ENCODE results near the gene RANBP10. TPM values are rescaled to one million over a fixed set of nuclear protein-coding genes. Genes with fewer than 3 reads are reported as not detected.

RANBP10 gene
- total and polyA plus RNA-seq, 9 of the 15 experiments (the other 6 are each of a cell fraction or from before 2014, with no cell fraction given) = 0.61 to 19.3 (median 5.9) TPM

GRCh38 chr16:67676939-67677338 is 129.4 kb downstream of the RANBP10 start (continued):
- no peak for TF ChIP-seq ZNF318 (IDR thresholded peaks at IDR 0.05; ENCODE audit: borderline replicate concordance in 1 of 2, low read depth in 1 of 2)
- TF ChIP-seq, protein P1, sequence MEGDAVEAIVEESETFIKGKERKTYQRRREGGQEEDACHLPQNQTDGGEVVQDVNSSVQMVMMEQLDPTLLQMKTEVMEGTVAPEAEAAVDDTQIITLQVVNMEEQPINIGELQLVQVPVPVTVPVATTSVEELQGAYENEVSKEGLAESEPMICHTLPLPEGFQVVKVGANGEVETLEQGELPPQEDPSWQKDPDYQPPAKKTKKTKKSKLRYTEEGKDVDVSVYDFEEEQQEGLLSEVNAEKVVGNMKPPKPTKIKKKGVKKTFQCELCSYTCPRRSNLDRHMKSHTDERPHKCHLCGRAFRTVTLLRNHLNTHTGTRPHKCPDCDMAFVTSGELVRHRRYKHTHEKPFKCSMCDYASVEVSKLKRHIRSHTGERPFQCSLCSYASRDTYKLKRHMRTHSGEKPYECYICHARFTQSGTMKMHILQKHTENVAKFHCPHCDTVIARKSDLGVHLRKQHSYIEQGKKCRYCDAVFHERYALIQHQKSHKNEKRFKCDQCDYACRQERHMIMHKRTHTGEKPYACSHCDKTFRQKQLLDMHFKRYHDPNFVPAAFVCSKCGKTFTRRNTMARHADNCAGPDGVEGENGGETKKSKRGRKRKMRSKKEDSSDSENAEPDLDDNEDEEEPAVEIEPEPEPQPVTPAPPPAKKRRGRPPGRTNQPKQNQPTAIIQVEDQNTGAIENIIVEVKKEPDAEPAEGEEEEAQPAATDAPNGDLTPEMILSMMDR (IDR thresholded peaks at IDR 0.05 in 2 of 3, conservative IDR thresholded peaks at IDR 0.05 in 1 of 3; ENCODE audit: insufficient read depth in 2 of 3, low read depth in 1 of 3, low read length in 3 of 3) = no peak
- TF ChIP-seq, protein P2, sequence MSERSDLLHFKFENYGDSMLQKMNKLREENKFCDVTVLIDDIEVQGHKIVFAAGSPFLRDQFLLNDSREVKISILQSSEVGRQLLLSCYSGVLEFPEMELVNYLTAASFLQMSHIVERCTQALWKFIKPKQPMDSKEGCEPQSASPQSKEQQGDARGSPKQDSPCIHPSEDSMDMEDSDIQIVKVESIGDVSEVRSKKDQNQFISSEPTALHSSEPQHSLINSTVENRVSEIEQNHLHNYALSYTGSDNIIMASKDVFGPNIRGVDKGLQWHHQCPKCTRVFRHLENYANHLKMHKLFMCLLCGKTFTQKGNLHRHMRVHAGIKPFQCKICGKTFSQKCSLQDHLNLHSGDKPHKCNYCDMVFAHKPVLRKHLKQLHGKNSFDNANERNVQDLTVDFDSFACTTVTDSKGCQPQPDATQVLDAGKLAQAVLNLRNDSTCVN (CRISPR knock-in tag; IDR thresholded peaks at IDR 0.05) = no peak
- TF ChIP-seq GABPB2 (CRISPR knock-in tag; conservative IDR thresholded peaks at IDR 0.05) = no peak
- TF ChIP-seq PCBP1 (IDR thresholded peaks at IDR 0.05; ENCODE audit: low read depth, low read length, poor library complexity, severe bottlenecking) = no peak
- no peak for TF ChIP-seq ETS1 (conservative IDR thresholded peaks at IDR 0.05; ENCODE audit: control insufficient read depth, low read depth, low read length)
- TF ChIP-seq, protein P3, sequence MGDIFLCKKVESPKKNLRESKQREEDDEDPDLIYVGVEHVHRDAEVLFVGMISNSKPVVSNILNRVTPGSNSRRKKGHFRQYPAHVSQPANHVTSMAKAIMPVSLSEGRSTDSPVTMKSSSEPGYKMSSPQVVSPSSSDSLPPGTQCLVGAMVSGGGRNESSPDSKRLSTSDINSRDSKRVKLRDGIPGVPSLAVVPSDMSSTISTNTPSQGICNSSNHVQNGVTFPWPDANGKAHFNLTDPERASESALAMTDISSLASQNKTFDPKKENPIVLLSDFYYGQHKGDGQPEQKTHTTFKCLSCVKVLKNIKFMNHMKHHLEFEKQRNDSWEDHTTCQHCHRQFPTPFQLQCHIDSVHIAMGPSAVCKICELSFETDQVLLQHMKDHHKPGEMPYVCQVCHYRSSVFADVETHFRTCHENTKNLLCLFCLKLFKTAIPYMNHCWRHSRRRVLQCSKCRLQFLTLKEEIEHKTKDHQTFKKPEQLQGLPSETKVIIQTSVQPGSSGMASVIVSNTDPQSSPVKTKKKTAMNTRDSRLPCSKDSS (IDR thresholded peaks at IDR 0.05; ENCODE audit: low read depth, partially characterized antibody) = no peak
- TF ChIP-seq, protein P4, sequence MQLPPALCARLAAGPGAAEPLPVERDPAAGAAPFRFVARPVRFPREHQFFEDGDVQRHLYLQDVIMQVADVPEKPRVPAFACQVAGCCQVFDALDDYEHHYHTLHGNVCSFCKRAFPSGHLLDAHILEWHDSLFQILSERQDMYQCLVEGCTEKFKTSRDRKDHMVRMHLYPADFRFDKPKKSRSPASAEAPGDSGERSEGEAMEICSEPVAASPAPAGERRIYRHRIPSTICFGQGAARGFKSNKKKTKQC (CRISPR knock-in tag; IDR thresholded peaks at IDR 0.05) = no peak
- no peak for TF ChIP-seq TCF7 (IDR thresholded peaks at IDR 0.05; ENCODE audit: borderline replicate concordance)
- TF ChIP-seq MCM5 (IDR thresholded peaks at IDR 0.05; ENCODE audit: low read depth) = no peak
- no peak for TF ChIP-seq NFE2L1 (tag; IDR thresholded peaks at IDR 0.05; ENCODE audit: borderline replicate concordance, low read depth)
- no peak for TF ChIP-seq PTTG1 (tag; IDR thresholded peaks at IDR 0.05; ENCODE audit: low read depth)
